Thyroid gland (tissue), 4 donors: Measurements from ENCODE around the gene RWDD4. TPM values are rescaled to one million over a fixed set of nuclear protein-coding genes. Genes with fewer than 3 reads are reported as not detected.

ENCODE experiments used
- DNase-seq, 2 donors: peaks; one replicate each; pipeline ENCODE4 v3.0.0-alpha.2; 2019
- H3K27ac ChIP-seq, 3 donors: fragments of 200-600 bp; sonication (generic); 1 replicate in 2 of 3; 2 replicates in 1 of 3; pipeline ENCODE4 v1.5.1; 2016 to 2019; ENCODE audit warnings: mild to moderate bottlenecking in 1 of 3, moderate library complexity in 1 of 3
- H3K27me3 ChIP-seq: fragments of 200-600 bp; sonication (generic); one replicate; pipeline ENCODE4 v1.5.1; 2019
- H3K36me3 ChIP-seq, 2 donors: fragments of 200-600 bp; sonication (generic); one replicate each; pipeline ENCODE4 v1.5.1; 2016 to 2019
- H3K4me1 ChIP-seq, 2 donors: fragments of 200-600 bp; sonication (generic); one replicate each; pipeline ENCODE4 v1.5.1; 2017 to 2019
- H3K4me3 ChIP-seq, 3 donors: fragments of 200-600 bp; sonication (generic); replicated peaks in 1 of 3; 1 replicate in 2 of 3; 2 replicates in 1 of 3; pipeline ENCODE4 v1.5.1; 2016; ENCODE audit warnings: mild to moderate bottlenecking in 1 of 3
- H3K9me3 ChIP-seq: fragments of 200-600 bp; sonication (generic); one replicate; pipeline ENCODE4 v1.5.1; 2017
- CTCF ChIP-seq, 6 experiments: fragments of 200-600 bp in 3 of 6; fragments of 450-650 bp in 3 of 6; sonication (generic) in 3 of 6; IDR thresholded peaks; one replicate each; pipeline ENCODE4 v1.5.1; 2016 to 2019; ENCODE audit warnings: antibody characterized with exemption in 6 of 6, mild to moderate bottlenecking in 2 of 6, inconsistent platforms in 1 of 6, moderate library complexity in 1 of 6
- POLR2A ChIP-seq, 2 donors: fragments of 450-650 bp; IDR thresholded peaks; one replicate each; pipeline ENCODE4 v1.6.1; 2017; ENCODE audit warnings: antibody characterized with exemption in 2 of 2, mild to moderate bottlenecking in 2 of 2, moderate library complexity in 1 of 2
- WGBS, 2 donors: methylation state at CpG; one replicate each; pipeline ENCODE4 v1.1.5; 2017; 5-methylcytosine and 5-hydroxymethylcytosine counted together
- intact Hi-C: fragments of 100-400 bp; cut with DNase I; formaldehyde crosslinking; loops from one replicate; pipeline ENCODE4 v1.15.1; 2023
- total RNA-seq, 4 donors: library from RNA; depleted of rRNA; stranded (reverse); fragments of >200 nt; gene quantifications; one replicate each; pipeline ENCODE4 v1.2.3, GENCODE V29; 2016

Gene RWDD4
- total RNA-seq, 4 donors from 2014 or later = 33.3 to 43.5 (median 41.5) TPM

- no peak overlapping the region for H3K4me3 ChIP-seq
- intact Hi-C loops = loop anchor here (10.0 kb wide), 1 partner anchor 127 kb away; no protein-coding TSS in a partner anchor
- H3K27ac ChIP-seq = no peak overlapping the region
- no peaks in the 10 kb centered on the region for H3K27me3 ChIP-seq
- no peak for DNase-seq
- TF ChIP-seq POLR2A (IDR thresholded peaks at IDR 0.05) = no peak
- no peak for TF ChIP-seq CTCF (IDR thresholded peaks at IDR 0.05)
- no peaks in the 10 kb centered on the region for H3K4me1 ChIP-seq
- H3K36me3 ChIP-seq = no peaks in the 10 kb centered on the region
- WGBS, 2 donors = 92 to 95% methylated on average over 1 of the region's 1 CpG
- no peaks in the 10 kb centered on the region for H3K9me3 ChIP-seq
Observed at GRCh38 chr4:183601381-183601780, 57.6 kb downstream of the RWDD4 start.

DNA sequence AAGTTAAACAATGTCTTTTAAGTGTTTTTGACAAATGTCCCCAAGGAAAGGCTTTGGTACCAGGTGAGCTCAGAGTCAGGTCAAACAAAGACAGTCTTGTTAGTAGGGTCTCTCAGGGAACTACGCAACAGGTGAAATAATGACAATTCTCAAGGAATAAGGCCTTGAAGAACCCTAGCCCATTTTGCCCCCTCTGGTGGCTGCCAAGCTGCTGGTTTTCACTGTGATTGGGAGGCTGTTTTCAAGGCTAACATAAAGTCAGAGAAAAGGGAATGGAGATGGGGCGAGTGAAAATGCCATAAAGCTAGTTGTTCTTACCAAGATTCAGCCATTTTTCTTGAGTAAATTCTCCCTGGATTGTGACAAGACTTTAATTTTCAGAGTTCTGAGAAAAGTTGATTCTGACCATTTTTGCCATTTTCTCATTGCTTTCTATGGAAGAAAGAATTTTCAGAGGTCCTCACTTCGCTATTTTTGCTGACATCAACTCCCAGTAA lies 58.7 kb downstream of the RWDD4 start:
- peak; percentile 18 to 23 for DNase-seq
- Histone ChIP-seq H3K27me3 (no peaks in the 10 kb centered on the region), H3K9me3 (no peaks in the 10 kb centered on the region), H3K4me3 (no peak overlapping the region), H3K27ac (no peak overlapping the region), H3K4me1 (no peaks in the 10 kb centered on the region), H3K36me3 (no peaks in the 10 kb centered on the region)
- 93 to 95% methylated on average over 3 of the region's 3 CpGs for WGBS, 2 donors
- intact Hi-C loops = loop anchor here (10.0 kb wide), 1 partner anchor 125 kb away; no protein-coding TSS in a partner anchor
- TF ChIP-seq CTCF (IDR thresholded peaks at IDR 0.05) (peak in 4 of 6 experiments; percentile 6 to 32 (median 20)), POLR2A (IDR thresholded peaks at IDR 0.05) (no peak)

GRCh38 chr4:183599690-183600089 lies 59.3 kb downstream of the RWDD4 start:
- H3K4me1 ChIP-seq = no peaks in the 10 kb centered on the region
- H3K4me3 ChIP-seq = no peak overlapping the region
- no peaks in the 10 kb centered on the region for H3K27me3 ChIP-seq
- TF ChIP-seq POLR2A (IDR thresholded peaks at IDR 0.05) = no peak
- TF ChIP-seq CTCF (IDR thresholded peaks at IDR 0.05) = no peak
- DNase-seq = no peak
- H3K27ac ChIP-seq = no peak overlapping the region
- H3K36me3 ChIP-seq = no peaks in the 10 kb centered on the region
- H3K9me3 ChIP-seq = no peaks in the 10 kb centered on the region
- intact Hi-C loops = loop anchor here (10.0 kb wide), 1 partner anchor 125 kb away; no protein-coding TSS in a partner anchor

DNA sequence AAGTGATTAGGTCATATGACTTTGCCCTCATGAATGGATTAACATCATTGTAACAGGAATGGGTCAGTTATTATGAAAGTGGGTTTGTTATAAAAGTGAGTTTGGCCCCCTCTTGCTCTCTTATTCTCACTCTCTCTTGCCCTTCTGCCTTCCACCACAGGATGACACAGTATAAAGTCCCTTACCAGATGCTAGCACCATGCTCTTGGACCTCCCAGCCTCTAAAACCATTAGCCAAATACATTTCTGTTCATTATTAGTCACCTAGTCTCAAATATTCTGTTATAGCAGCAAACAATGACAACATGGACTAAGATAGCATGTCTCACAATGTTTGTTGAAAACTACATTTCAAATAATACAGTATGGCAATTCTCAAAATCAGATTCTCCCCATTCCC lies 59.7 kb downstream of the RWDD4 start:
- H3K9me3 ChIP-seq = no peaks in the 10 kb centered on the region
- no peak for DNase-seq
- TF ChIP-seq CTCF (IDR thresholded peaks at IDR 0.05) (no peak), POLR2A (IDR thresholded peaks at IDR 0.05) (no peak)
- H3K4me1 ChIP-seq = no peaks in the 10 kb centered on the region
- H3K27ac ChIP-seq = no peak overlapping the region
- intact Hi-C loops = no loop called here
- H3K4me3 ChIP-seq = no peak overlapping the region
- no peaks in the 10 kb centered on the region for H3K27me3 ChIP-seq
- H3K36me3 ChIP-seq = no peaks in the 10 kb centered on the region

DNA sequence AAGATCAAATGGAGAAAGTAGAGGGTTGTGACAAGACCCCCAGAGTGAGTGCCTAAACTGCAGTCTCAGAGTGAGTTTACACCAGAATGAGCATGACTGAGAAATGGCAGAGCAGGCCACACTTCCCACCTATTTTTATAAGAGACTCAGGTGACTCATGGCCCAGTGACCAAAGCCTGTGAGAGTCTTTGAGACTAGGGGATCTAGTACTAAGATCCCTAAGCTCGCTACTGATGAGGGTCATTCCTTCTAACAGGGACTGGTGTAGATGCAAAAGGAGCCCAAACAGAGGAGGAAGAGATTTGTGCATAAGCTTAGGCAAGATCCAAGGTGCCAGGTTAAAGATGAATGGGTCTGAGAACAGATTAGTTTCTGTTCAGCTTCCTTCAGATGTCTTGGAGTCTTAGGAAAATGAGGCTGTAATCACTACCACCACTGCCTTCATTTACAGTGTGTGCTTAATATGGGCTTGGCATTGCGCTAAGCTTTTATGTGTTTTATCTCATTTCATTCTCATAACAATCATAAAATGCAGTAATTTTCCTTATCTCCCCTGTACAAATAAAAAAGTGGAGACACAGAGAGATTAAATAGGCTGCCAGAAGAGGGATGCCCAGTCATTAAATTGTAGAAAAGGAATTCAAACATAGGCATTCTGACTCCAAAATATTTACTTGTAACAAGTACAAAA lies 62.8 kb downstream of the RWDD4 start:
- TF ChIP-seq CTCF (IDR thresholded peaks at IDR 0.05) (no peak), POLR2A (IDR thresholded peaks at IDR 0.05) (no peak)
- no peaks in the 10 kb centered on the region for H3K4me1 ChIP-seq
- no peak overlapping the region for H3K27ac ChIP-seq

More for the DNA sequence above, 62.8 kb downstream of the RWDD4 start:
- Histone ChIP-seq H3K27me3 (no peaks in the 10 kb centered on the region), H3K36me3 (no peaks in the 10 kb centered on the region), H3K4me3 (no peak overlapping the region), H3K9me3 (no peaks in the 10 kb centered on the region)
- 74 to 87% methylated on average over 2 of the region's 2 CpGs for WGBS, 2 donors
- no peak for DNase-seq
- intact Hi-C loops = no loop called here
